ENCODE measurements around the gene KCNT1. TPM values are rescaled to one million over a fixed set of nuclear protein-coding genes. Genes with fewer than 3 reads are reported as not detected.

The KCNT1 gene
- total RNA-seq, 1 experiment from 2014 or later: 0.51 TPM

GRCh38 chr9:135827301-135827700 is 125.3 kb downstream of the KCNT1 start:
- Histone ChIP-seq H3K4me1 (no peaks in the 10 kb centered on the region), H3K36me3 (peaks cover 28% of the 10 kb centered on the region), H3K9me3 (replicated peaks) (peaks cover 5% of the 10 kb centered on the region), H3K27ac (no peak overlapping the region), H3K4me3 (no peak overlapping the region), H3K27me3 (no peaks in the 10 kb centered on the region)
- DNase-seq: no peak

GRCh38 chr9:135827866-135828580 is 126.0 kb downstream of the KCNT1 start:
- Histone ChIP-seq H3K36me3 (peaks cover 20% of the 10 kb centered on the region), H3K4me3 (no peak overlapping the region), H3K4me1 (no peaks in the 10 kb centered on the region), H3K27me3 (no peaks in the 10 kb centered on the region), H3K27ac (no peak overlapping the region), H3K9me3 (replicated peaks) (peaks cover 5% of the 10 kb centered on the region)
- DNase-seq: no peak

GRCh38 chr9:135828656-135829055 is 126.7 kb downstream of the KCNT1 start:
- Histone ChIP-seq H3K4me1 (no peaks in the 10 kb centered on the region), H3K9me3 (replicated peaks) (peaks cover 5% of the 10 kb centered on the region), H3K36me3 (peaks cover 16% of the 10 kb centered on the region), H3K27me3 (no peaks in the 10 kb centered on the region), H3K27ac (no peak overlapping the region), H3K4me3 (no peak overlapping the region)
- no peak for DNase-seq

GRCh38 chr9:135830496-135830895 is 128.5 kb downstream of the KCNT1 start:
- H3K9me3 ChIP-seq (replicated peaks): peaks cover 7% of the 10 kb centered on the region
- no peak overlapping the region for H3K27ac ChIP-seq
- H3K4me3 ChIP-seq: no peak overlapping the region
- H3K27me3 ChIP-seq: no peaks in the 10 kb centered on the region
- H3K4me1 ChIP-seq: no peaks in the 10 kb centered on the region
- DNase-seq: no peak
- H3K36me3 ChIP-seq: peaks cover 18% of the 10 kb centered on the region

- no peaks in the 10 kb centered on the region for H3K27me3 ChIP-seq
- no peak for DNase-seq
- no peaks in the 10 kb centered on the region for H3K4me1 ChIP-seq
- H3K9me3 ChIP-seq (replicated peaks): peaks cover 4% of the 10 kb centered on the region
- no peak overlapping the region for H3K4me3 ChIP-seq
- peaks cover 10% of the 10 kb centered on the region for H3K36me3 ChIP-seq
- H3K27ac ChIP-seq: no peak overlapping the region
Measured at GRCh38 chr9:135833864-135834263, 131.9 kb downstream of the KCNT1 start.

- Histone ChIP-seq H3K27me3 (no peaks in the 10 kb centered on the region), H3K36me3 (peaks cover 7% of the 10 kb centered on the region), H3K4me1 (no peaks in the 10 kb centered on the region), H3K9me3 (replicated peaks) (0 out of 2 replicates have a peak, but pooled peaks cover 2% of the 10 kb centered on the region), H3K27ac (no peak overlapping the region), H3K4me3 (no peak overlapping the region)
- no peak for DNase-seq
Measured at GRCh38 chr9:135835131-135835530, 133.1 kb downstream of the KCNT1 start.

- Histone ChIP-seq H3K9me3 (replicated peaks) (peaks cover 7% of the 10 kb centered on the region), H3K4me3 (no peak overlapping the region), H3K4me1 (no peaks in the 10 kb centered on the region), H3K36me3 (peaks cover 20% of the 10 kb centered on the region), H3K27ac (no peak overlapping the region), H3K27me3 (no peaks in the 10 kb centered on the region)
- no peak for DNase-seq
Measured at GRCh38 chr9:135839516-135839915, 137.5 kb downstream of the KCNT1 start.

- peaks cover 9% of the 10 kb centered on the region for H3K9me3 ChIP-seq (replicated peaks)
- no peak overlapping the region for H3K27ac ChIP-seq
- peaks cover 20% of the 10 kb centered on the region for H3K36me3 ChIP-seq
- no peaks in the 10 kb centered on the region for H3K4me1 ChIP-seq
- no peak for DNase-seq
- no peak overlapping the region for H3K4me3 ChIP-seq
- no peaks in the 10 kb centered on the region for H3K27me3 ChIP-seq
Measured at GRCh38 chr9:135840107-135840506, 138.1 kb downstream of the KCNT1 start.

GRCh38 chr9:135840539-135840938 is 138.6 kb downstream of the KCNT1 start:
- Histone ChIP-seq H3K4me3 (no peak overlapping the region), H3K27me3 (no peaks in the 10 kb centered on the region)
- no peak for DNase-seq

More at GRCh38 chr9:135840539-135840938, 138.6 kb downstream of the KCNT1 start:
- Histone ChIP-seq H3K9me3 (replicated peaks) (peaks cover 9% of the 10 kb centered on the region), H3K27ac (no peak overlapping the region), H3K36me3 (peaks cover 20% of the 10 kb centered on the region), H3K4me1 (no peaks in the 10 kb centered on the region)

Other genes with a start within 250 kb of the KCNT1 start
- 6.6 and 7.6 TPM in 2 replicates for gene PPP1R26, start 222.4 kb upstream of the KCNT1 start, total RNA-seq (2014; rRNA removed; shearing (Covaris generic))
- 68.0 and 68.6 TPM in 2 replicates for gene MRPS2, start 201.5 kb upstream of the KCNT1 start, total RNA-seq (2014; rRNA removed; shearing (Covaris generic))
- not detected in 2 replicates for gene LCN1, start 180.7 kb upstream of the KCNT1 start, total RNA-seq (2014; rRNA removed; shearing (Covaris generic))
- not detected in 2 replicates for gene OBP2A, start 156.1 kb upstream of the KCNT1 start, total RNA-seq (2014; rRNA removed; shearing (Covaris generic))
- gene PAEP, start 140.4 kb upstream of the KCNT1 start, total RNA-seq (2014; rRNA removed; shearing (Covaris generic)): not detected in 2 replicates
- gene GLT6D1, start 62.6 kb upstream of the KCNT1 start, total RNA-seq (2014; rRNA removed; shearing (Covaris generic)): not detected in 2 replicates
- not detected in 2 replicates for gene LCN9, start 38.9 kb upstream of the KCNT1 start, total RNA-seq (2014; rRNA removed; shearing (Covaris generic))
- 2.1 and 2.4 TPM in 2 replicates for gene SOHLH1, start 2.7 kb upstream of the KCNT1 start, total RNA-seq (2014; rRNA removed; shearing (Covaris generic))
- gene CAMSAP1, start 205.4 kb downstream of the KCNT1 start, total RNA-seq (2014; rRNA removed; shearing (Covaris generic)): 34.4 and 42.3 TPM in 2 replicates

All from SJCRH30 (cell line).